ENCODE measurements around the gene PODXL2.

PODXL2 gene

GRCh38 chr3:127708837-127709236 is 79.9 kb downstream of the PODXL2 start:
- no peak for DNase-seq (ENCODE audit: low spot score)

- no peak for DNase-seq (ENCODE audit: low spot score)
Observed at GRCh38 chr3:127709320-127710060, 80.5 kb downstream of the PODXL2 start.

- no peak for DNase-seq (ENCODE audit: low spot score)
Observed at GRCh38 chr3:127710155-127710941, 81.4 kb downstream of the PODXL2 start.

- no peak for DNase-seq (ENCODE audit: low spot score)
Observed at GRCh38 chr3:127711021-127711695, 82.2 kb downstream of the PODXL2 start.

GRCh38 chr3:127711896-127712295 is 82.9 kb downstream of the PODXL2 start:
- no peak for DNase-seq (ENCODE audit: low spot score)

GRCh38 chr3:127712461-127712860 is 83.5 kb downstream of the PODXL2 start:
- DNase-seq (ENCODE audit: low spot score): no peak

DNA sequence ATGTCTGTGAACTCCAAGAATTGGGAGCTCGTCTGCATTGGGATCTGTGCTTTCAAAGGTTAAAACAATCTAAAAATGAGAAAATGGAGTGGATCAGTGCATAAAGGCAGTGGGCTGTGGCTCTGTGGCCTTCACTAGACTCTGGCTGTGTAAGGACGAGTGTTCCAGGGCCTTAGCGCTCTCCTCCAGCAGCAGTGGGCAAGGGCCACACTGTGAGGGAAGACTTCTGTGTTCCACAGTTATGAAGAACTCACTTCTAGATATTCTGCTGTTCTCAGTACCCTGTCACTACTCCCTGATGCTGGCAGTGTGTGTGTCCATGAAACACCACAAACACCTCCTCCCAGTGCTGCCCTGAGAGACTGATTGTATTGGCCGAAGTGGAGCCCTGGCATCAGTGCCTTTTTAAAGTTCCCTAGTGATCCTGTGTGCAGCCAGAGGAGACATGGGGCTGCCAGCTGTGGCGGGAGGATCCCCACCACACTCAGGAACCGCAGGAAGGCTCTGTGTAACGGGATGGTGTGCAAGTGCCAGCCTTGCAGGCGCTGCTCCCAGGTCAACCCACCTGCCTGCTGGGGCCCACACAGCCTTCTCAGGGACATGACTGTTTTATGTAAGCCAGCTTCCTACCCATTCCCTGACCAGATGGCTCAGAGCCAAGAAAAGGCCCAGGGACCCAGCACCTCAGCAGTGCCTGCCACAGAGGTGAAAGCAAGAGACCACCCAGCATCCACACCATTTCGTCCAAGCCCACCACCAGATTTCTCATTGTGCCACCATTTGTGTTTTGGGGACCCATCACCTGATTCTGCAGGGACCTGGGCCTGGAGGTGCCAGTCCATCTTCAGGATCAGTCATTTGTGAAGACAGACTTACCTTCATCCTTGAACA is 84.1 kb downstream of the PODXL2 start:
- DNase-seq (ENCODE audit: low spot score): no peak

DNA sequence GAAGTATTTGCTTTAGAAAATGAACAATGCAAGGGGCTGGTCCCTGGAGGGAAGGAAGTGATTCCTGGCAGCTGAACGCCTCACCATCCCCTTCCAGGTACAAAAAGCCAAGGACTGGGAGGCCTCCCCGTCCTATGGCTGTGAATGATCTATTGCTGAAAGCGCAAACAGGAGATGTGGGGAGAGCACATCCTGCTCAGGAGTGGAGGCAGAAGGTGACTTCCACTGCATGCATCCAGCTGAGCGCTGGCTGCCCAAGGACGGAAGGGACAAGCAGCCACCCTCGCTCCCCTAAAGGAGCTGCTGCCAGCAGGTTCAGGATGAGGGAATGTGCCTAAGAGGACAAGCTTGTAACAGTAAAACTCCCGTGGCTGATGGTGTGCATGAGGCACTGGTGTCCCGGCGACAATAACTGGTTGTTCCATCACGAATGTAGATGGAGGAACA is 85.2 kb downstream of the PODXL2 start:
- no peak for DNase-seq (ENCODE audit: low spot score)

GRCh38 chr3:127714866-127715265 is 85.9 kb downstream of the PODXL2 start:
- DNase-seq (ENCODE audit: low spot score): no peak

DNA sequence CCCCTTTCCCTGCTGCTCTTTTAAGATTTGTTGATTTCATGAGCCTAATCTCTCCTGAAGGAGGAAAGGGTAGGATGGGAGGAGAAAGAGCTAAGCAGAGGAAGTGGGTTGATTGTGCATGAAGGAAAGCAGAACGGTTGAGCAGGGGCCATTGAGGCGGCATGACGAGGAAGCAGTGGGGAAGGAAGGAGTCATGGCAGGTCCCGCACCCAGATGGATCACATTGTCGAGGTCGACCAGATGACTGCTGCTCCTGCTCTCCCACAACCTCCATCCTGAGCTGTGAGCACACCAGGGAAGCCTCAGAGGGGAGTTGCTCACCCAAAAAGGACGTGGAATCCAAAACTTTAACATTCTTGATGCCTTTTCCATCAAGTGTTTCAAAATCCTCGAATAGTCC is 86.5 kb downstream of the PODXL2 start:
- no peak for DNase-seq (ENCODE audit: low spot score)

DNA sequence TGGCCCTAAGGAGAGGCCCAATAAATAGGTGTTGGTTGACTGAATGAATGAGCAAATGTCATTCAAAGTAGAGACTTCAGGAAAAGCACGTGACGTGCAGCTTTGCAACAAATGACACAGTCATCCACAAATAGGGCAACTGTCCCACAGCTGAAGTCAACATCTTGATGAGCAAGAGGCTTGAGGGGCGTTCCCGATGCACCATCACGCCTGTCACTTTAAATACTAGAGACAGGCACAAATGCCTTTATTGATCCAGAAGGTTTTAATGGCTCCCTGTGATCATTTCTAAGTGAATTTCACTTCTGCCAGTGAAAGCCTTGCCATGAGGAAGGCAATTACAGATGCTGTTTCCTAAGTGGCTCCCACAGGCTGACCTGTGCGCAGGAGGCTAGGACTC is 87.4 kb downstream of the PODXL2 start:
- no peak for DNase-seq (ENCODE audit: low spot score)

GRCh38 chr3:127717357-127718244 is 88.6 kb downstream of the PODXL2 start:
- DNase-seq (ENCODE audit: low spot score): no peak

DNA sequence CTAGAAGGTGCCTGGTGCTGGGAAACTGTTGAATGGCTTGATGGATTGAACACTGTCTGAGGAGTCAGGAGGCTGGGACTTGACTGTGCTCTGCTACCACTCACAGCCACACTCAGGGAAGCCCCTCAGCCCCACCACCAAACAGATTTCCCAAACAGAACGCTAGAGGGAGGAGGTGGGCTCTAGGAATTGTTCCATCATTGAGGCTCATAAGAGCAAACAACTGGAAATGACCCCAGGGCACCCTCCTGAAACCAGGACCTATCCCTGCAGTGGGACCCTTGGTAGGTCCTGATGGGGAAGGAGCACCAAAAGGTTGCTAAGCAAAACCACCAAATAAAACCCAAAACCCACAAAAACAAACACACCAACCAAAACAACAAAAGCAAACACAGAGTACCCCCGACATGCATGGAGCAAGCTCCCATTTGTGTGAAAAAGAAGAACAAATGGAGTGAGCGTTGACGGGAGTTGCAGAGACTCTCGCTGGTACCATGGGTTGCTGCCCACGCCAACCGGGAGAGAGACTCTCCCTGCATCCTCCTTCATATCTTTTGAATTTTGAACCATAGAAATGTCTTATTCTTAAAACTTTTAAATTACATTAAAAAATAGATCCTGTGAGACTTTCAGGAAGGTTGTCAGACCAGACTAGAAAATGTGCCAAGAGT is 89.4 kb downstream of the PODXL2 start:
- no peak for DNase-seq (ENCODE audit: low spot score)

DNA sequence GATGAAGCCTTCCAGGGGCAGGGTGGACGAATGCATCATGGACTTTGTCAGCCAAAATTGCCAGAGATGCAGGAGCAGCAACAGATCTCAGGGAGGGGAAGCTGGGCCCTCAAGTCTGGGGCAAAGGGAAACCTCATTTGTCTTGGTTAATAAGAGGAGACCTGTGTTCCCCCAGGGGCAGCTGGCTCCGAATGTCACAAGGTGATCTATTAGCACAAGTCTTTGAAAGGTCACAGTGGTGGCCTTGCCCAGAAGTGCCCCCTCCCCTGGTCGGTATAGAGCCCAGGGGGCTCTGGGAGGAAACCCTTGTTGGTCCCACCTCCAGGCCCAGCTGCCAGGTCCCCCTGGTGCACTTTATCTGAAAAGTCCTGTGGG is 89.9 kb downstream of the PODXL2 start:
- no peak for DNase-seq (ENCODE audit: low spot score)

GRCh38 chr3:127719369-127719768 is 90.4 kb downstream of the PODXL2 start:
- DNase-seq (ENCODE audit: low spot score): no peak

DNA sequence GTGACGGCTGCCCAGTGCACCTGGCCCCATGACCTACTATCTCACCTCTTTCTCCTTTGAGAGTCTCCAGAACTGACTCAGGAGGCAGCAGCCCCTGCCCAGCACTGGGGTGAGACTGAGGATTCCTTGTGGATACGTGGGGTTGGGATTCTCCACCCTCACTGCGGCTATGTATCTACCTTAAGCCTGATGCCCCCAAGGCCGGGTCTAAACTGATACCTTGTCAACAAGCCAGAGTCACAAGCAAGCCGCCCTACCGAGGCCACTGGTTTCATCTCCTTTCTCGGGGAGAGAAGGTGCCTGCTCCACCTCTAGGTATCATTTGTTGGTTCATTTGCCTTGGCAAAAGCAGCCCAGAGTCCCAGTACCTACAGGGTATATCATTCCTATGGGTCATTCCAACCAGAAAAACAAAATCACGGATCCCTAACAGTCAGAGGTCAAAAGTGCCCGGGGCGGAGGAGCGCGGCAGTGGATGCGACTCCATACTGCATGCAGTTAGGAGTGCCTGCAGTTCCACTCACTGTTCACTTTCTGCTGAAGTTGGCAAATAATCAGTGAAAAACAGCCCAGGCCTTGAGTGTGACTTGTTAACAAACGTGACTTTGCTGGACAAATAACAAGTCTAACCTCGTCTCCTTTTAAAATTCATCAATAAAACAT is 91.3 kb downstream of the PODXL2 start:
- DNase-seq (ENCODE audit: low spot score): no peak

DNA sequence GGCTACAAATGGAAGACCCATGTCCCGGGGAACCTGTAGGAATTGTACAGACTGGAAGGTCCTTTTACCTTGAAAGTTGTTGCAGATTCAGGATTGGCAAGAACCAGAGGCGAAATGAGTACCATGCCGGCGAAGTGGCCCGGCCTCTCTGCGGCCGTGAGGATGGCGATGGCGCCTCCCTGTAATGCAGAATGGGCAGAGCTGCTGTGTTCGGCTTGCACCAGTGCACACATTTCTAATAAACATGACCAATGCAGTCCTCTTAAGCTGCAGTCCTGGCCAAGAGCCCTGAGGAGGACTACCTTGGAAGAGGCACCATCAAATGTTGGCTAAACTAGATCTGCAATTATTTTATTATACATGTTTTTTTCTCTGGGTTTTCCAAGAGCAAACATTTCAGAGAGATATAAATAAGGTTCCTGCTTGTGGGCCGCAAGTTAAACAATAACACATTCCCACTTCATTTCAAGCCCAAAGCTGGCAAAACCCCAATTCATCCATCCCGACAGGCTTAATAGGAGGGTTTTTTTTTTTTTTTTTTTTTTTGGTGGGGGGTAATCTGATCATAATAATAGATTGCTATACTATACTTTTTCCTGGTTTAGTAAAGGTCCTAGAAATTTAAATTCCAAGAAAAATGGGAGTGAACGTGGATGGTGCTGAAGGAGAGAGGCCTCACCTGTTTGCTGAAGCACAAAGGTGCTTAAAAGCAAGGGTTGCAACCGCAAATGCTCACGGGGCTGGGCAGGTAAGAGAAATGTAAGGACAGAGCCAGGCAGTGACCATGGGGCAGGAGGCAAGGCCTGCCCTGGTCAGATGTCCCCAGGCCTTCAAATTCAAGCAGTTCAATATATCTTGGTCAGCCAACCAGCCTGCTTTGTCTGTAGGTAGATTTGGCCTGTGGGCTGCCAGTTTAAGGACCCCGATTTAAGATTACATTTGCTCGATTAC is 92.3 kb downstream of the PODXL2 start:
- DNase-seq (ENCODE audit: low spot score): no peak

DNA sequence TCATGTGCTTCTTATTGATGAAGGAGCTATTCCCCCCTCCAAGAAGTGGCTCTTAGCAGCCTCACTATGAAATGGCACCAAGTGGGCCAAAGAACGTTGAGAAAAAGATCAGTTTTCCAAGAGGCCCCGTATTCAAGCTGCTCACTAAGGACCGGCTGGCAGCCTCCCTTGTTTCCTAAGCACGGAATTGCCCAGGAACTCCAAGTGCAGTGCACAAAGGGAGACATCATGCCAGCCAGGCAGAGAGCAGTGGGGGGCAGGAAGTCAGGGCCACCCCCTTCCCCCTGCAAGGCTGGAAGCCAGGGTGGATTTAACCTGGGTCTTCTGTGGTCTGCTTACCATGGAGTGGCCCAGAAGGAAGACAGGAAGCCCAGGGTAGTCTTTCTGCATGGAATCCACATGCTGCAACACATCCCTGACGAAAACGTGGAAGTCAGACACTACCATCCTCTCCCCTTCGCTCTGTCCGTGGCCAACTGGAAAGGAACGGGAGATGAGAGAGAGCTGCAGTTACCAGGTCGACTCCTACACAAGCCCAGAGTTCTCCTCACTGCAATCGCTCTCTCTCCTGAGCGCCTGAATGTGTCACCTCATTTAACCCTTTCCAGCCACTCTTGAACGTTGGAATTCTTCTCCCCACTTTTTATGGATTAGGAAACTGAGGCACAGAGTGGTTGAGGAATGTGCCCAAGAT is 93.3 kb downstream of the PODXL2 start:
- DNase-seq (ENCODE audit: low spot score): no peak

All from germinal center (tissue), 1 donor.